Neural cell (in vitro differentiated cells): ENCODE measurements around the gene SMAP1.

ENCODE experiments used
- CTCF ChIP-seq: fragments of 450-650 bp; IDR thresholded peaks from 2 replicates; pipeline ENCODE4 v1.5.1; 2014; ENCODE audit warnings: antibody characterized with exemption, mild to moderate bottlenecking, moderate library complexity; ENCODE audit not compliant: poor library complexity, severe bottlenecking
- EP300 ChIP-seq: fragments of 450-650 bp; conservative IDR thresholded peaks from 2 replicates; pipeline ENCODE4 v1.6.1; 2014; ENCODE audit warnings: antibody characterized with exemption, mild to moderate bottlenecking, moderate library complexity; ENCODE audit not compliant: poor library complexity, severe bottlenecking
- EZH2 ChIP-seq: fragments of 200-600, 300-800 bp; shearing (Covaris generic), sonication (generic); IDR thresholded peaks from 2 replicates; pipeline ENCODE4 v1.6.1; 2014; ENCODE audit warnings: antibody characterized with exemption, low read length, borderline replicate concordance, mild to moderate bottlenecking; ENCODE audit not compliant: insufficient read depth, poor library complexity, severe bottlenecking
- MXI1 ChIP-seq: fragments of 450-650 bp; conservative IDR thresholded peaks from 2 replicates; pipeline ENCODE4 v1.6.1; 2014; ENCODE audit warnings: antibody characterized with exemption, mild to moderate bottlenecking; ENCODE audit not compliant: poor library complexity, severe bottlenecking
- POLR2AphosphoS5 ChIP-seq: IDR thresholded peaks from 2 replicates; pipeline ENCODE4 v1.6.1; 2012
- REST ChIP-seq: IDR thresholded peaks from 2 replicates; pipeline ENCODE4 v1.6.1; 2012; ENCODE audit warnings: borderline replicate concordance
- SMC3 ChIP-seq: fragments of 450-650 bp; conservative IDR thresholded peaks from 2 replicates; pipeline ENCODE4 v1.6.1; 2014; ENCODE audit warnings: antibody characterized with exemption, mild to moderate bottlenecking, moderate library complexity; ENCODE audit not compliant: poor library complexity
- TAF1 ChIP-seq: IDR thresholded peaks from 2 replicates; pipeline ENCODE4 v1.6.1; 2012; ENCODE audit warnings: low read depth

- no peak for TF ChIP-seq EZH2
- TF ChIP-seq CTCF, result no peak
- no peak for TF ChIP-seq TAF1
- TF ChIP-seq POLR2AphosphoS5, result no peak
- TF ChIP-seq SMC3, result no peak
- no peak for TF ChIP-seq MXI1
- no peak for TF ChIP-seq REST
- TF ChIP-seq EP300, result no peak
Measured at GRCh38 chr6:70625436-70625835, 42.2 kb upstream of the SMAP1 start.
